Skeletal muscle satellite cell (primary cell): Measurements from ENCODE around the gene AGBL1.

Source experiments
- H3K27me3 ChIP-seq: 2 replicates; pipeline ENCODE4 v1.7.0; 2013; ENCODE audit warnings: low read length; ENCODE audit not compliant: control insufficient read depth, insufficient read depth
- H3K36me3 ChIP-seq: 2 replicates; pipeline ENCODE4 v1.7.0; 2013; ENCODE audit warnings: mild to moderate bottlenecking, control low read depth, low read length; ENCODE audit not compliant: insufficient read depth
- H3K4me1 ChIP-seq: 2 replicates; pipeline ENCODE4 v1.7.0; 2013; ENCODE audit warnings: low read length; ENCODE audit not compliant: control insufficient read depth, insufficient read depth
- H3K4me2 ChIP-seq: 2 replicates; pipeline ENCODE4 v1.7.0; 2013; ENCODE audit warnings: mild to moderate bottlenecking, low read length
- H3K4me3 ChIP-seq: 2 replicates; pipeline ENCODE4 v1.7.0; 2013; ENCODE audit warnings: low read length
- H3K9ac ChIP-seq: 2 replicates; pipeline ENCODE4 v1.7.0; 2013; ENCODE audit warnings: mild to moderate bottlenecking, low read depth, low read length, moderate library complexity
- H3K9me3 ChIP-seq: replicated peaks from 2 replicates; pipeline ENCODE4 v1.7.0; 2013; ENCODE audit warnings: mild to moderate bottlenecking, control low read depth, low read length

AGBL1 gene

GRCh38 chr15:86764021-86764420, 684.4 kb downstream of the AGBL1 start:
- no peaks in the 10 kb centered on the region for H3K4me1 ChIP-seq
- H3K9me3 ChIP-seq: no peaks in the 10 kb centered on the region
- no peaks in the 10 kb centered on the region for H3K36me3 ChIP-seq
- H3K27me3 ChIP-seq: no peaks in the 10 kb centered on the region
- no peak overlapping the region for H3K4me3 ChIP-seq
- no peak overlapping the region for H3K9ac ChIP-seq
- H3K4me2 ChIP-seq: no peak overlapping the region

- no peak overlapping the region for H3K9ac ChIP-seq
These were observed 685.6 kb downstream of the AGBL1 start for GRCh38 chr15:86765281-86765680.

GRCh38 chr15:86772369-86773059, 692.8 kb downstream of the AGBL1 start:
- no peaks in the 10 kb centered on the region for H3K9me3 ChIP-seq
- H3K36me3 ChIP-seq: no peaks in the 10 kb centered on the region
- H3K27me3 ChIP-seq: no peaks in the 10 kb centered on the region
- H3K4me1 ChIP-seq: no peaks in the 10 kb centered on the region
- H3K4me2 ChIP-seq: no peak overlapping the region
- H3K4me3 ChIP-seq: no peak overlapping the region
- no peak overlapping the region for H3K9ac ChIP-seq

More at GRCh38 chr15:86765281-86765680, 685.6 kb downstream of the AGBL1 start:
- H3K4me3 ChIP-seq: no peak overlapping the region
- no peaks in the 10 kb centered on the region for H3K9me3 ChIP-seq
- no peaks in the 10 kb centered on the region for H3K27me3 ChIP-seq
- no peaks in the 10 kb centered on the region for H3K36me3 ChIP-seq
- no peaks in the 10 kb centered on the region for H3K4me1 ChIP-seq
- no peak overlapping the region for H3K4me2 ChIP-seq

- Histone ChIP-seq H3K4me3 (no peak overlapping the region), H3K36me3 (no peaks in the 10 kb centered on the region), H3K9me3 (no peaks in the 10 kb centered on the region), H3K27me3 (no peaks in the 10 kb centered on the region), H3K4me2 (no peak overlapping the region), H3K4me1 (no peaks in the 10 kb centered on the region), H3K9ac (no peak overlapping the region)
These were observed 694.1 kb downstream of the AGBL1 start for GRCh38 chr15:86773736-86774135.

- H3K4me1 ChIP-seq: no peaks in the 10 kb centered on the region
- H3K27me3 ChIP-seq: no peaks in the 10 kb centered on the region
- H3K4me3 ChIP-seq: no peak overlapping the region
- H3K9ac ChIP-seq: no peak overlapping the region
- H3K9me3 ChIP-seq: no peaks in the 10 kb centered on the region
- H3K36me3 ChIP-seq: no peaks in the 10 kb centered on the region
- no peak overlapping the region for H3K4me2 ChIP-seq
These were observed 696.5 kb downstream of the AGBL1 start for GRCh38 chr15:86776145-86776544.

- H3K4me1 ChIP-seq: no peaks in the 10 kb centered on the region
- no peak overlapping the region for H3K4me3 ChIP-seq
- no peak overlapping the region for H3K9ac ChIP-seq
These were observed 716.9 kb downstream of the AGBL1 start for GRCh38 chr15:86796521-86796920.

GRCh38 chr15:86797135-86797534, 717.5 kb downstream of the AGBL1 start:
- no peak overlapping the region for H3K9ac ChIP-seq
- H3K9me3 ChIP-seq: no peaks in the 10 kb centered on the region
- no peak overlapping the region for H3K4me3 ChIP-seq
- H3K27me3 ChIP-seq: no peaks in the 10 kb centered on the region
- H3K36me3 ChIP-seq: no peaks in the 10 kb centered on the region
- no peaks in the 10 kb centered on the region for H3K4me1 ChIP-seq
- no peak overlapping the region for H3K4me2 ChIP-seq

More at GRCh38 chr15:86796521-86796920, 716.9 kb downstream of the AGBL1 start:
- Histone ChIP-seq H3K4me2 (no peak overlapping the region), H3K36me3 (no peaks in the 10 kb centered on the region), H3K27me3 (no peaks in the 10 kb centered on the region), H3K9me3 (no peaks in the 10 kb centered on the region)

GRCh38 chr15:86799226-86799625, 719.6 kb downstream of the AGBL1 start:
- Histone ChIP-seq H3K9ac (no peak overlapping the region), H3K9me3 (no peaks in the 10 kb centered on the region), H3K4me1 (no peaks in the 10 kb centered on the region), H3K4me3 (no peak overlapping the region), H3K36me3 (no peaks in the 10 kb centered on the region), H3K4me2 (no peak overlapping the region), H3K27me3 (no peaks in the 10 kb centered on the region)

- H3K9me3 ChIP-seq: no peaks in the 10 kb centered on the region
- H3K36me3 ChIP-seq: no peaks in the 10 kb centered on the region
- no peaks in the 10 kb centered on the region for H3K27me3 ChIP-seq
- no peak overlapping the region for H3K4me2 ChIP-seq
- H3K4me3 ChIP-seq: no peak overlapping the region
- H3K4me1 ChIP-seq: no peaks in the 10 kb centered on the region
- H3K9ac ChIP-seq: no peak overlapping the region
These were observed 722.6 kb downstream of the AGBL1 start for GRCh38 chr15:86802244-86802643.

- Histone ChIP-seq H3K36me3 (no peaks in the 10 kb centered on the region), H3K9ac (no peak overlapping the region), H3K27me3 (no peaks in the 10 kb centered on the region), H3K4me2 (no peak overlapping the region), H3K4me1 (no peaks in the 10 kb centered on the region), H3K4me3 (no peak overlapping the region), H3K9me3 (no peaks in the 10 kb centered on the region)
These were observed 724.7 kb downstream of the AGBL1 start for GRCh38 chr15:86804406-86804805.

GRCh38 chr15:86810329-86810728, 730.7 kb downstream of the AGBL1 start:
- Histone ChIP-seq H3K36me3 (no peaks in the 10 kb centered on the region), H3K9ac (no peak overlapping the region), H3K4me2 (no peak overlapping the region), H3K4me3 (no peak overlapping the region), H3K4me1 (no peaks in the 10 kb centered on the region), H3K27me3 (no peaks in the 10 kb centered on the region), H3K9me3 (no peaks in the 10 kb centered on the region)

GRCh38 chr15:86813892-86814291, 734.2 kb downstream of the AGBL1 start:
- no peaks in the 10 kb centered on the region for H3K4me1 ChIP-seq
- no peak overlapping the region for H3K4me2 ChIP-seq
- no peaks in the 10 kb centered on the region for H3K36me3 ChIP-seq
- H3K27me3 ChIP-seq: no peaks in the 10 kb centered on the region
- H3K9me3 ChIP-seq: no peaks in the 10 kb centered on the region
- H3K9ac ChIP-seq: no peak overlapping the region
- no peak overlapping the region for H3K4me3 ChIP-seq
